ENCODE results near the gene NECAB2.

- TF ChIP-seq CTCF (conservative IDR thresholded peaks at IDR 0.05 in 1 of 2, IDR thresholded peaks at IDR 0.05 in 1 of 2; ENCODE audit: extremely low read depth in 1 of 2, insufficient read depth in 1 of 2, low read depth in 1 of 2, low read length in 2 of 2) = no peak
- TF ChIP-seq EZH2 (IDR thresholded peaks at IDR 0.05; ENCODE audit: borderline replicate concordance, low read length) = no peak
Measured at GRCh38 chr16:83979441-83979840, 11.4 kb downstream of the NECAB2 start.

Data from mammary epithelial cell (primary cell).